ENCODE measurements around the gene ACSM2B.

ACSM2B gene

DNA sequence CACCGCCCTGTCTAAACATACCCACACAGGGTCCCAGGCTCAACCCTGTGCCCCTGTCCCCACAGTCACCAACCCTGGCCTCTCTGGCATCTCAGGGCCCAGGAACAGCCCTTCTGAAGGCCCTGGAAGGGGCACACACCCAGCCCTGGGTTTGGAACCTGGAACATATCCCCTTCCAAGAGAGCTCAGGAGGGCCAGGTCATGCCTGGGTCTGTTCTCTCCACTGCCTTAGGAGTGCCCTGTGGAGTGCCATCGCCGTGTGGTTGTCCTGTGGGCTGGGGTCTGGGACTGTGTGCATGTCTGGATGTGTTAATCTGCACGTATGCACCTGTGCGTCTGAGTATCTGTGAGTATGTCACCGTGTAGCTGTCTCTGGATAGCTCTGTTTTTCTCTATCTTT, 45.2 kb upstream of the ACSM2B start:
- Histone ChIP-seq H3K4me3 (ENCODE audit: low read depth, low read length, poor library complexity, severe bottlenecking) (no peak overlapping the region), H4K20me1 (ENCODE audit: insufficient read depth, low read length) (no peaks in the 10 kb centered on the region), H2AFZ (ENCODE audit: low read length) (no peak overlapping the region), H3K4me1 (ENCODE audit: insufficient read depth, low read length, severe bottlenecking) (no peaks in the 10 kb centered on the region), H3K9me2 (ENCODE audit: low read depth, low read length) (no peaks in the 10 kb centered on the region), H3K79me2 (ENCODE audit: insufficient read depth, low read length) (no peaks in the 10 kb centered on the region), H3K36me3 (ENCODE audit: insufficient read depth, low read length) (no peaks in the 10 kb centered on the region), H3K9ac (ENCODE audit: low read length) (no peak overlapping the region), H3K27me3 (ENCODE audit: insufficient read depth, low read length) (no peaks in the 10 kb centered on the region), H3K9me3 (ENCODE audit: low read length) (no peaks in the 10 kb centered on the region), H3F3A (ENCODE audit: insufficient read depth, low read length) (no peaks in the 10 kb centered on the region), H3K4me2 (ENCODE audit: low read length) (no peak overlapping the region), H3K27ac (ENCODE audit: low read depth, low read length, poor library complexity, severe bottlenecking) (no peak overlapping the region)
- TF ChIP-seq, protein P1, sequence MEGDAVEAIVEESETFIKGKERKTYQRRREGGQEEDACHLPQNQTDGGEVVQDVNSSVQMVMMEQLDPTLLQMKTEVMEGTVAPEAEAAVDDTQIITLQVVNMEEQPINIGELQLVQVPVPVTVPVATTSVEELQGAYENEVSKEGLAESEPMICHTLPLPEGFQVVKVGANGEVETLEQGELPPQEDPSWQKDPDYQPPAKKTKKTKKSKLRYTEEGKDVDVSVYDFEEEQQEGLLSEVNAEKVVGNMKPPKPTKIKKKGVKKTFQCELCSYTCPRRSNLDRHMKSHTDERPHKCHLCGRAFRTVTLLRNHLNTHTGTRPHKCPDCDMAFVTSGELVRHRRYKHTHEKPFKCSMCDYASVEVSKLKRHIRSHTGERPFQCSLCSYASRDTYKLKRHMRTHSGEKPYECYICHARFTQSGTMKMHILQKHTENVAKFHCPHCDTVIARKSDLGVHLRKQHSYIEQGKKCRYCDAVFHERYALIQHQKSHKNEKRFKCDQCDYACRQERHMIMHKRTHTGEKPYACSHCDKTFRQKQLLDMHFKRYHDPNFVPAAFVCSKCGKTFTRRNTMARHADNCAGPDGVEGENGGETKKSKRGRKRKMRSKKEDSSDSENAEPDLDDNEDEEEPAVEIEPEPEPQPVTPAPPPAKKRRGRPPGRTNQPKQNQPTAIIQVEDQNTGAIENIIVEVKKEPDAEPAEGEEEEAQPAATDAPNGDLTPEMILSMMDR (IDR thresholded peaks at IDR 0.05; ENCODE audit: low read length) = no peak
- TF ChIP-seq EZH2 (IDR thresholded peaks at IDR 0.05; ENCODE audit: borderline replicate concordance, low read length) = no peak

GRCh38 chr16:20620770-20621169, 44.6 kb upstream of the ACSM2B start:
- H3K4me2 ChIP-seq (ENCODE audit: low read length) = no peak overlapping the region

GRCh38 chr16:20620003-20620402, 43.8 kb upstream of the ACSM2B start:
- no peak overlapping the region for H3K4me2 ChIP-seq (ENCODE audit: low read length)
- H2AFZ ChIP-seq (ENCODE audit: low read length) = no peak overlapping the region
- H3K4me3 ChIP-seq (ENCODE audit: low read depth, low read length, poor library complexity, severe bottlenecking) = no peak overlapping the region
- H3K27ac ChIP-seq (ENCODE audit: low read depth, low read length, poor library complexity, severe bottlenecking) = no peak overlapping the region
- TF ChIP-seq EZH2 (IDR thresholded peaks at IDR 0.05; ENCODE audit: borderline replicate concordance, low read length) = no peak
- TF ChIP-seq, protein P1 (IDR thresholded peaks at IDR 0.05; ENCODE audit: low read length) = no peak
- H3K27me3 ChIP-seq (ENCODE audit: insufficient read depth, low read length) = no peaks in the 10 kb centered on the region
- no peaks in the 10 kb centered on the region for H3K9me2 ChIP-seq (ENCODE audit: low read depth, low read length)
- no peaks in the 10 kb centered on the region for H3K4me1 ChIP-seq (ENCODE audit: insufficient read depth, low read length, severe bottlenecking)
- H3K9me3 ChIP-seq (ENCODE audit: low read length) = no peaks in the 10 kb centered on the region
- H3K9ac ChIP-seq (ENCODE audit: low read length) = no peak overlapping the region
- H3K36me3 ChIP-seq (ENCODE audit: insufficient read depth, low read length) = no peaks in the 10 kb centered on the region
- no peaks in the 10 kb centered on the region for H3F3A ChIP-seq (ENCODE audit: insufficient read depth, low read length)
- no peaks in the 10 kb centered on the region for H4K20me1 ChIP-seq (ENCODE audit: insufficient read depth, low read length)
- H3K79me2 ChIP-seq (ENCODE audit: insufficient read depth, low read length) = no peaks in the 10 kb centered on the region

More at GRCh38 chr16:20620770-20621169, 44.6 kb upstream of the ACSM2B start:
- H3K27me3 ChIP-seq (ENCODE audit: insufficient read depth, low read length) = no peaks in the 10 kb centered on the region
- no peak for TF ChIP-seq EZH2 (IDR thresholded peaks at IDR 0.05; ENCODE audit: borderline replicate concordance, low read length)
- TF ChIP-seq, protein P1 (IDR thresholded peaks at IDR 0.05; ENCODE audit: low read length) = no peak
- no peaks in the 10 kb centered on the region for H3K9me2 ChIP-seq (ENCODE audit: low read depth, low read length)
- H3K9me3 ChIP-seq (ENCODE audit: low read length) = no peaks in the 10 kb centered on the region
- no peak overlapping the region for H3K9ac ChIP-seq (ENCODE audit: low read length)
- H3K27ac ChIP-seq (ENCODE audit: low read depth, low read length, poor library complexity, severe bottlenecking) = no peak overlapping the region
- H3K36me3 ChIP-seq (ENCODE audit: insufficient read depth, low read length) = no peaks in the 10 kb centered on the region
- no peaks in the 10 kb centered on the region for H4K20me1 ChIP-seq (ENCODE audit: insufficient read depth, low read length)
- no peaks in the 10 kb centered on the region for H3K79me2 ChIP-seq (ENCODE audit: insufficient read depth, low read length)
- H2AFZ ChIP-seq (ENCODE audit: low read length) = no peak overlapping the region
- no peak overlapping the region for H3K4me3 ChIP-seq (ENCODE audit: low read depth, low read length, poor library complexity, severe bottlenecking)
- no peaks in the 10 kb centered on the region for H3F3A ChIP-seq (ENCODE audit: insufficient read depth, low read length)
- no peaks in the 10 kb centered on the region for H3K4me1 ChIP-seq (ENCODE audit: insufficient read depth, low read length, severe bottlenecking)

Data from OCI-LY1 (cell line).